Caco-2 (cell line): ENCODE results near the gene ABCC4. TPM values are rescaled to one million over a fixed set of nuclear protein-coding genes. Genes with fewer than 3 reads are reported as not detected.
A peak's percentile ranks its signal among the peaks of the same experiment; 100 is the strongest.

Experiments
- BruUV-seq: library from RNA; stranded (reverse); fragments of 400-500 nt; replicated peaks from 2 replicates; lab custom pipeline; 2021; lab: Mats Ljungman, UMichigan
- CTCF ChIA-PET: fragments of 300-600 bp; sonication (Branson Sonifier 250); formaldehyde crosslinking; loops from one replicate; lab custom pipeline; 2022; ENCODE audit warnings: antibody characterized with exemption; lab: Charles Lee
- POLR2A ChIA-PET: fragments of 300-600 bp; sonication (Branson Sonifier 250); formaldehyde crosslinking; loops from one replicate; lab custom pipeline; 2022; ENCODE audit warnings: antibody characterized with exemption; lab: Charles Lee
- DNase-seq, 2 experiments: peaks; one replicate each; pipeline versions ENCODE4 v3.0.0 to v3.0.0-alpha.2; 2020 to 2022
- H3K27me3 ChIP-seq: replicated peaks from 2 replicates; pipeline ENCODE4 v1.6.0; 2011; ENCODE audit warnings: low read length; ENCODE audit not compliant: control insufficient read depth, insufficient read depth
- H3K36me3 ChIP-seq: 2 replicates; pipeline ENCODE4 v1.5.1; 2011; ENCODE audit warnings: low read length; ENCODE audit not compliant: control insufficient read depth, insufficient read depth
- H3K4me1 ChIP-seq: fragments of 250-450 bp; sonication (Bioruptor Pico); 2 replicates; pipeline ENCODE4 v1.5.1; 2020; ENCODE audit warnings: mild to moderate bottlenecking
- H3K4me3 ChIP-seq: 2 replicates; pipeline ENCODE4 v1.5.1; 2011; ENCODE audit warnings: low read depth, mild to moderate bottlenecking, control low read depth, low read length
- H3K9me3 ChIP-seq: fragments of 250-450 bp; sonication (Bioruptor Pico); 2 replicates; pipeline ENCODE4 v1.5.1; 2020; ENCODE audit warnings: mild to moderate bottlenecking, moderate library complexity
- H3K27ac Mint-ChIP-seq: one replicate; pipeline ENCODE4 v1.8.0; 2022; ENCODE audit warnings: mixed read lengths; ENCODE audit not compliant: unreplicated experiment
- H3K27me3 Mint-ChIP-seq: one replicate; pipeline ENCODE4 v1.8.0; 2022; ENCODE audit warnings: mixed read lengths; ENCODE audit not compliant: insufficient read depth, unreplicated experiment
- H3K36me3 Mint-ChIP-seq: one replicate; pipeline ENCODE4 v1.8.0; 2022; ENCODE audit warnings: mild to moderate bottlenecking, mixed read lengths; ENCODE audit not compliant: insufficient read depth, unreplicated experiment
- H3K4me1 Mint-ChIP-seq: one replicate; pipeline ENCODE4 v1.8.0; 2022; ENCODE audit warnings: low read depth, mixed read lengths; ENCODE audit not compliant: unreplicated experiment
- H3K4me3 Mint-ChIP-seq: one replicate; pipeline ENCODE4 v1.8.0; 2022; ENCODE audit warnings: mild to moderate bottlenecking, moderate library complexity, mixed read lengths; ENCODE audit not compliant: unreplicated experiment
- H3K9me3 Mint-ChIP-seq: one replicate; pipeline ENCODE4 v1.8.0; 2022; ENCODE audit warnings: mixed read lengths; ENCODE audit not compliant: unreplicated experiment
- CTCF ChIP-seq, 2 experiments: fragments of 200-600 bp in 1 of 2; IDR thresholded peaks; 1 replicate in 1 of 2; 2 replicates in 1 of 2; pipeline versions ENCODE4 v1.5.1 to v1.8.0; 2011 to 2022; ENCODE audit warnings: antibody characterized with exemption in 1 of 2, control low read depth in 1 of 2, inconsistent platforms in 1 of 2, low read depth in 1 of 2, low read length in 1 of 2, mild to moderate bottlenecking in 1 of 2, moderate library complexity in 1 of 2; ENCODE audit not compliant: insufficient read depth in 1 of 2, severe bottlenecking in 1 of 2, unreplicated experiment in 1 of 2
- intact Hi-C: fragments of 100-400 bp; cut with micrococcal nuclease; formaldehyde crosslinking; loops from one replicate; pipeline ENCODE4 v1.10.0; 2022; ENCODE audit not compliant: unreplicated experiment
- total RNA-seq: library from RNA; stranded (reverse); gene quantifications from 2 replicates; pipeline ENCODE4 v1.2.3, GENCODE V29; 2022

Gene ABCC4
- total RNA-seq, 1 experiment from 2014 or later: 51.9 TPM

- Histone ChIP-seq H3K9me3 (no peaks in the 10 kb centered on the region), H3K4me1 (no peaks in the 10 kb centered on the region), H3K36me3 (no peaks in the 10 kb centered on the region; the same call in none of the 2 replicates), H3K4me3 (no peak overlapping the region), H3K27me3 (no peaks in the 10 kb centered on the region)
- no peak for TF ChIP-seq CTCF (IDR thresholded peaks at IDR 0.05; ENCODE audit: insufficient read depth in 1 of 2, low read depth in 1 of 2, low read length in 1 of 2, severe bottlenecking in 1 of 2, unreplicated experiment in 1 of 2)
- intact Hi-C loops: no loop called here
- CTCF ChIA-PET: no interaction called here
- H3K27me3 Mint-ChIP-seq: no peaks in the 10 kb centered on the region
- POLR2A ChIA-PET: no interaction called here
- no TSS peak for BruUV-seq
- DNase-seq: no peak
- H3K9me3 Mint-ChIP-seq: no peaks in the 10 kb centered on the region
- H3K36me3 Mint-ChIP-seq: peaks cover 20% of the 10 kb centered on the region
- H3K4me1 Mint-ChIP-seq: no peaks in the 10 kb centered on the region
- no peak overlapping the region for H3K4me3 Mint-ChIP-seq
- no peak overlapping the region for H3K27ac Mint-ChIP-seq
These were observed 140.9 kb downstream of the ABCC4 start for GRCh38 chr13:95160112-95160906.

- no peak overlapping the region for H3K27ac Mint-ChIP-seq
- Histone ChIP-seq H3K4me1 (0 out of 2 replicates have a peak, but pooled peaks cover 3% of the 10 kb centered on the region), H3K36me3 (no peaks in the 10 kb centered on the region; the same call in none of the 2 replicates), H3K4me3 (no peak overlapping the region), H3K27me3 (no peaks in the 10 kb centered on the region), H3K9me3 (no peaks in the 10 kb centered on the region)
- no TSS peak for BruUV-seq
- no peak for TF ChIP-seq CTCF (IDR thresholded peaks at IDR 0.05; ENCODE audit: insufficient read depth in 1 of 2, low read depth in 1 of 2, low read length in 1 of 2, severe bottlenecking in 1 of 2, unreplicated experiment in 1 of 2)
- intact Hi-C loops: no loop called here
- peaks cover 17% of the 10 kb centered on the region for H3K36me3 Mint-ChIP-seq
- no peak overlapping the region for H3K4me3 Mint-ChIP-seq
- no peak for DNase-seq
- CTCF ChIA-PET: no interaction called here
- H3K4me1 Mint-ChIP-seq: no peaks in the 10 kb centered on the region
- POLR2A ChIA-PET: no interaction called here
- no peaks in the 10 kb centered on the region for H3K9me3 Mint-ChIP-seq
- no peaks in the 10 kb centered on the region for H3K27me3 Mint-ChIP-seq
These were observed 141.8 kb downstream of the ABCC4 start for GRCh38 chr13:95159458-95159857.

GRCh38 chr13:95156208-95156607, 145.0 kb downstream of the ABCC4 start:
- Mint-ChIP-seq H3K36me3 (no peaks in the 10 kb centered on the region), H3K4me1 (no peaks in the 10 kb centered on the region), H3K9me3 (peaks cover 5% of the 10 kb centered on the region), H3K27ac (no peak overlapping the region), H3K27me3 (no peaks in the 10 kb centered on the region), H3K4me3 (no peak overlapping the region)
- DNase-seq: no peak
- ChIA-PET CTCF (interaction anchor here (0.6 to 1.1 kb wide), 3 partner anchors 153 to 248 kb away, joined by 3 to 5 read pairs (median 3); no protein-coding TSS in a partner anchor), POLR2A (no interaction called here)
- Histone ChIP-seq H3K27me3 (no peaks in the 10 kb centered on the region), H3K4me3 (no peak overlapping the region), H3K4me1 (0 out of 2 replicates have a peak, but pooled peaks cover 4% of the 10 kb centered on the region), H3K9me3 (no peaks in the 10 kb centered on the region), H3K36me3 (no peaks in the 10 kb centered on the region; the same call in 1 of the 2 replicates)
- intact Hi-C loops: loop anchor here (1.0 to 2.0 kb wide), 2 partner anchors 481 to 495 kb away; no protein-coding TSS in a partner anchor
- TF ChIP-seq CTCF (IDR thresholded peaks at IDR 0.05; ENCODE audit: insufficient read depth in 1 of 2, low read depth in 1 of 2, low read length in 1 of 2, severe bottlenecking in 1 of 2, unreplicated experiment in 1 of 2): peak; percentile 18 to 35
- BruUV-seq: no TSS peak
